Measurements from ENCODE around the gene RNF167.
"Not testable (repeated sequence)": the region's sequence is repeated elsewhere in the genome, so short reads cannot be mapped to it uniquely, and the experiment has no call there.

Gene RNF167

GRCh38 chr17:4902540-4902939 is 37.5 kb upstream of the RNF167 start:
- DNase-seq (ENCODE audit: low read depth in 3 of 3), result no peak

- DNase-seq (ENCODE audit: low read depth in 3 of 3), result peak in 2 of 3 experiments; percentile 51 to 63
Measured at GRCh38 chr17:4903051-4903818, 36.8 kb upstream of the RNF167 start, which contains the start of gene CHRNE. TSS of gene CHRNE (minus strand) at chr17:4903098. CDS start at chr17:4903063, 35 bp downstream.

- not testable (repeated sequence) for DNase-seq (ENCODE audit: low read depth in 3 of 3)
Measured at GRCh38 chr17:4906642-4907041, 33.4 kb upstream of the RNF167 start.

DNA sequence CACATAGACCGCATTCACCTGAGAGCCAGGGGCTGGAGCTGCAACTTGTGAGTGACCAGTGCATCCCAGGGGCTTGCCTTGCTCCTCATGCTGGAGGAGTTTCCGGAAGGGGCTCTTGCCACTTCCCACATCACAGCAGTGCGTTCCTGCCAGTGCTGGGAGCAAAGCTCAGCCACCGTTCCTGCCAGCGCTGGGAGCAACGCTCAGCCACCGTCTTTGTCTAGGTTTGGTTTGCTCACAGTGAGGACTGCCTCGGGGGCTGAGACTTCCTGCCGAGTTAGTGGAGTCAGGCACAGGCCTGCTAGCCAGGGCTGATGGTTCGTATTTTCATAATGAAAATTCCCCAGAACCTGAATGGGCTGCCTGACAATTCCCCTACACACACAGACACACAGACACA is 31.8 kb upstream of the RNF167 start:
- DNase-seq (ENCODE audit: low read depth in 3 of 3), result no peak

GRCh38 chr17:4908711-4909496 is 31.2 kb upstream of the RNF167 start:
- peak; percentile 33 to 55 (median 53) for DNase-seq (ENCODE audit: low read depth in 3 of 3)

DNA sequence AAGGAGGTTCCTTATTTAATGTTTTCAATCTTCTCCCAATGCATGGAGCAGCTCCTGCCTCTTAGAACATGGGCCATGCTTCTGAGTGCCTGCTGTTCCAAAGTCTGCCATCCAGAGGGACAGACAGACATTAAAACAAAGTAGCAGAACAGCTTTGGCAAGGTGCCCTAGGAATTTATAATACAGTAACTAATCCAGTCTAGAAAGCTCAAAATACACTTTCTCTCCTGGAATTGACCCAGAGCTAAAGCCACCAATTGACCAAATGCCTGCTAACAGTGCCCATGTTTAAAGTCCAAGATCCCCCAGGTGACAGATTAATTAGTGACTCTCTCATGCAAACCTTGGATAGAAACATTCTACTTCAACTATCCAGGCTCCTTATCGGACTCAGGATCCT is 26.1 kb upstream of the RNF167 start:
- no peak for DNase-seq (ENCODE audit: low read depth in 3 of 3)

GRCh38 chr17:4914551-4914950 is 25.5 kb upstream of the RNF167 start:
- not testable (repeated sequence) for DNase-seq (ENCODE audit: low read depth in 3 of 3)

DNA sequence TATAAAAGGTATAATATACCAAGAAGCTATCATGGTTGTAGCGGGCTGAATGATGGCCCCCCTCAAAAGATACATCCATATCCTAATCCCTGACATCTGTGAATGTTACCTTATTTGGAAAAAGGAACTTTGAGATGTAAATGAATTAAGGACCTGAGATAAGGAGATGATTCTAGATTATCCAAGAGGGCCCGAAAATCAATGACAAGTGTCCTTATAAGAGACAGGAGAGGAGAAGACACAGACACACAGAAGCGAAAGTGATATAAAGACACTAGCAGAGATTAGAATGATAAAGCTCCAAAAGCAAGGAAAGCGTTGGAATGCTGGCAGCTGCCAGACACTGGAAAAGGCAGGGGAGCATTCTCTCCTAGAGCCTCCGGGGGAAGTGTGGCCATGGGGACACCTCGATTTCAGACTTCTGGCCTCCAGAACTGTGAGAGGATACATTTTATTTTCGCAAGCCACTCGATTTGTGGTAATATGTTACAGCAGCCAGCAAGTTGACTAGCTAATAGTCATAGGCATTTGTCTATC is 20.5 kb upstream of the RNF167 start:
- no peak for DNase-seq (ENCODE audit: low read depth in 3 of 3)

DNA sequence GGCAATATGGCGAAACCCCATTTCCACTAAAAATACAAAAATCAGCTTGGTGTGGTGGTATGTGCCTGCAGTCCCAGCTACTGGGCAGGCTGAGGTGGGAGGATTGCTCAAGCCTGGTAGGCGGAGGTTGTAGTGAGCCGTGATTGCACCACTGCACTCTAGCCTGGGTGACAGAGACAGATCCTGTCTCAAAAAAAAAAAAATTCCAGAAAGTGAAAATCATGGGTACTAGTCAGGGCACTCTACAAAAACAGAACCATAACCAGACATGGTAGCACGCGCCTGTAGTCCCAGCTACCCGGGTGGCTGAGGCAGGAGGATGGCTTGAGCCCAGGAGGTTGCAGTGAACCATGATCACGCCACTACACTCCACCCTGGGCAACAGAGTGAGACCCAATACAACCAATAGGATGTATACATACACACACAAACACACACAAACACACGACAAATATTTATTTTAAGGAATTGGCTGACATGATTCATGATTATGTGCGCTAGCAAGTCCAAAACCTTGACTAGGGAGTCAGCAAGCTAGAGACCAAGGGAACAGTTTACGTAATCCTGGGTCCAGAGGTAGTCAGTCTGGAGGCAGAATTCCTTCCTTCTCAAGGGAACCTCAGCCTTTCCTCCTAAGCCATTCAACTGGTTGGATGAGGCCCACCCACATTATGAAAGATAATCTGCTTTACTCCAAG is 19.6 kb upstream of the RNF167 start:
- no peak for DNase-seq (ENCODE audit: low read depth in 3 of 3)

DNA sequence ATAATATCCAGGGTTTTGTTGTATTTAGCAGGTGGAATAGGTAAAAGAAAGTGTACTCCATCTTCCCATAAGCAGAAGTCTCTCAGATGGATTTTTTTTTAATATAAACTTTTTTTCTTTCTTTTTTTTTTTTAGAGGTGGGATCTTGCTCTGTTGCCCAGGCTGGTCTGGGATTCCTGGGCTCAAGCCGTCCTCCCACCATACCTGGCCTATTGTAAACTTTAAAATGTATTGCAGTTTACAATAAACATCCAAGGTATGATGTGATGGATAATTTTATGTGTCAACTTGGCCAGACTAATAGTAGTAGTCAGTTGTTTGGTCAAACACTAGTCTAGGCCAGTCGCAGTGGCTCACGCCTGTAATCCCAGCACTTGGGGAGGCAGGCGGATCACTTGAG is 18.7 kb upstream of the RNF167 start:
- no peak for DNase-seq (ENCODE audit: low read depth in 3 of 3)

DNA sequence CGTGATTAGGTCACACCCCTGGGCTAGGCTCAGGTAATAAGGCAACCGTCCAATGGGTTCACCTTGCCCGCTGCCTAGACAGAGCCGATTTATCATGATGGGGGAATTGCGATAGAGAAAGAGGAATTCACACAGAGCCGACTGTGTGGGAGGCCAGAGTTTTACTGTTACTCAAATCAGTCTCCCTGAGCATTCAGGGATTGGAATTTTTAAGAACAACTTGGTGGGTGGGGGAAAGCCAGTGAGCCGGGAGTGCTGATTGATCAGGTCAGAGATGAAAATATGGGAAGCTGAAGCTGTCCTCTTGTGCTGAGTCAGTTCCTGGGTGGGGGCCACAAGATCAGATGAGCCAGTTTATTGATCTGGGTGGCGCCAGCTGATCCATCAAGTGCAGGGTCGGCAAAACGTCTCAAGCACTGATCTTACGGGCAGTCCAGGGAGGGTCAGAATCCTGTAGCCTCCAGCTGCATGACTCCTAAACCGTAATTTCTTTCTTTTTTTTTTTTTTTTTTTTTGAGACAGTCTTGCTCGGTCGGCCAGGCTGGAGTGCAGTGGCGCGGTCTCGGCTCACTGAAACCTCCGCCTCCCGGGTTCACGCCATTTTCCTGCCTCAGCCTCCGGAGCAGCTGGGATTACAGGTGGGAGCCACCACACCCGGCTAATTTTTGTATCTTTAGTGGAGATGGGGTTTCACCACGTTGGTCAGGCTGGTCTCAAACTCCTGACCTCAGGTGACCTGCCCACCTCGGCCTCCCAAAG is 13.3 kb upstream of the RNF167 start:
- DNase-seq (ENCODE audit: low read depth in 3 of 3), result not testable (repeated sequence)

DNA sequence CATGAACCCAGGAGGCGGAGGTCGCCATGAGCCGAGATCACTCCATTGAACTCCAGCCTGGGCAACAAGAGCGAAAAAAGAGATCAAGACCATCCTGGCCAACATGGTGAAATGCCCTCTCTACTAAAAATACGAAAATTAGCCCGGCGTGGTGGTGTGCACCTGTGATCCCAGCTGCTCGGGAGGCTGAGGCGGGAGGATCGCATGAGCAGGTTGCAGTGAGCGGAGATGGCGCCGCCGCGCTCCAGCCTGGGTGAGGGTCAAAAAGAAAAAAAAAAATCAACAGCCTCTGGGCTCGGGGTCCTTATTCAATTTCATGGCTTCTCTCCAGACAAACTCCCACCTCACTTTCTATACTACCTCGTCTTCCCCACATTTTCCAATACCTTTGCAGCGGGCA is 11.2 kb upstream of the RNF167 start:
- no peak for DNase-seq (ENCODE audit: low read depth in 3 of 3)

DNA sequence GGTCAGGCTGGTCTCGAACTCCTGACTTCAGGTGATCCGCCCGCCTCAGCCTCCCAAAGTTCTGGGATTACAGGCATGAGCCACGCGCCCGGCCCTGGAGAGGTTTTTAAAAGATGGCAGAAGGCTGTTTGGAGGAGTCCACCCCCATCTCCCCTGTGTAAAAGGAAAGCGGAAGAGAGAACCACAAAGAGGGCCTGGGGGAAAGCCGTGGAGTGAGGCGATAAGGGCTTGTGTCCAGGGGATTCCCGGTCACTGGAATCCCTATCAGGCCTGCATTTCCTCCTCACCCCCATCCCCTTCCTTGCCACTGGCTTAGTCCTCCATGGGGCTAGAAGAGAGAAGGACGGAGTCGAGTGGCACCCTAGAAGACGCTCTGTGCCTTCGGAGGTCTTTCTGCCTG is 8.1 kb upstream of the RNF167 start, which contains the start of gene GP1BA:
TSS of gene GP1BA (plus strand) at position 315 of the 400 bp plus-strand sequence. CDS start 328 bp downstream, outside the sequence.
- DNase-seq (ENCODE audit: low read depth in 3 of 3), result no peak

- DNase-seq (ENCODE audit: low read depth in 3 of 3), result no peak
Measured at GRCh38 chr17:4932756-4933155, 7.3 kb upstream of the RNF167 start.

- DNase-seq (ENCODE audit: low read depth in 3 of 3), result no peak
Measured at GRCh38 chr17:4933646-4934045, 6.4 kb upstream of the RNF167 start.

DNA sequence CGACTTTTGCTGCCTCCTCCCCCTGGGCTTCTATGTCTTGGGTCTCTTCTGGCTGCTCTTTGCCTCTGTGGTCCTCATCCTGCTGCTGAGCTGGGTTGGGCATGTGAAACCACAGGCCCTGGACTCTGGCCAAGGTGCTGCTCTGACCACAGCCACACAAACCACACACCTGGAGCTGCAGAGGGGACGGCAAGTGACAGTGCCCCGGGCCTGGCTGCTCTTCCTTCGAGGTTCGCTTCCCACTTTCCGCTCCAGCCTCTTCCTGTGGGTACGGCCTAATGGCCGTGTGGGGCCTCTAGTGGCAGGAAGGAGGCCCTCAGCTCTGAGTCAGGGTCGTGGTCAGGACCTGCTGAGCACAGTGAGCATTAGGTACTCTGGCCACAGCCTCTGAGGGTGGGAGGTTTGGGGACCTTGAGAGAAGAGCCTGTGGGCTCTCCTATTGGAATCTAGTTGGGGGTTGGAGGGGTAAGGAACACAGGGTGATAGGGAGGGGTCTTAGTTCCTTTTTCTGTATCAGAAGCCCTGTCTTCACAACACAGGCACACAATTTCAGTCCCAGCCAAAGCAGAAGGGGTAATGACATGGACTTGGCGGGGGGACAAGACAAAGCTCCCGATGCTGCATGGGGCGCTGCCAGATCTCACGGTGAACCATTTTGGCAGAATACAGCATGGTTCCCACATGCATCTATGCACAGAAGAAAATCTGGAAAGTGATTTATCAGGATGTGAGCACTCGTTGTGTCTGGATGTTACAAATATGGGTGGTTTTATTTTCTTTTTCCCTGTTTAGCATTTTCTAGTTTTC is 5.7 kb upstream of the RNF167 start:
- DNase-seq (ENCODE audit: low read depth in 3 of 3), result no peak

- no peak for DNase-seq (ENCODE audit: low read depth in 3 of 3)
Measured at GRCh38 chr17:4935650-4936049, 4.4 kb upstream of the RNF167 start.

GRCh38 chr17:4936436-4936835 is 3.6 kb upstream of the RNF167 start:
- DNase-seq (ENCODE audit: low read depth in 3 of 3), result no peak

GRCh38 chr17:4937553-4937952 is 2.5 kb upstream of the RNF167 start:
- DNase-seq (ENCODE audit: low read depth in 3 of 3), result no peak

DNA sequence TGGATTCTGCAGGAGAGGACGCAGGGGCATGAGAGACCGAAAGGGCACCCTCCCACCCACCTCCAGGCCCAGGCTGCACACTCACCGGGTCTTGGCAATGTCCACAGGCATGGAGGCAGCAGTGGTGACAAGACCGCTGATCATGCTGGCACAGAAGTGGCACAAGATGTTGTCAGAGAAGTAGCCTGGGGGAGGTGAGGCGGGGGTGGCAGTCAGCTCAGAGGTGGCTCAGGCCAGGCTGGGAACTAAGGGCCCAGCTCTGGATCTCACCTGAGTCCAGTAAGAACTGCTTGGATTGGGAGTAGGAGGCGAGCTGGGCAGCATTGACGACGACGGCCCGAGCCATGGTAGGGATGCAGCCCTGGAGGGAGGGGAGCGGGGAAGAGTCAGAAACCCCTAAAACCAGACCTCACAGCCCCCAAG is 2.0 kb upstream of the RNF167 start:
- no peak for DNase-seq (ENCODE audit: low read depth in 3 of 3)
